Lower lobe of right lung (tissue), 2 donors: Measurements from ENCODE around the gene MYOF. TPM values are rescaled to one million over a fixed set of nuclear protein-coding genes. Genes with fewer than 3 reads are reported as not detected.

Experiments used
- ATAC-seq, 2 donors: fragments of 200-7000 bp; cut with Tn5 transposase; one replicate each; pipeline ENCODE4 v1.9.1; 2020 to 2022; ENCODE audit warnings: mild to moderate bottlenecking in 2 of 2, moderate library complexity in 2 of 2
- DNase-seq: peaks from one replicate; pipeline ENCODE4 v3.0.0-alpha.2; 2020
- H3K27ac ChIP-seq: fragments of 200-600 bp; one replicate; pipeline ENCODE4 v1.8.0; 2022
- H3K27me3 ChIP-seq: fragments of 200-600 bp; one replicate; pipeline ENCODE4 v1.8.0; 2022; ENCODE audit warnings: low read depth
- H3K36me3 ChIP-seq: fragments of 200-600 bp; one replicate; pipeline ENCODE4 v1.8.0; 2022; ENCODE audit warnings: mild to moderate bottlenecking
- H3K4me1 ChIP-seq: fragments of 200-600 bp; one replicate; pipeline ENCODE4 v1.8.0; 2022
- H3K4me3 ChIP-seq: fragments of 200-600 bp; one replicate; pipeline ENCODE4 v1.8.0; 2022; ENCODE audit warnings: mild to moderate bottlenecking
- H3K9me3 ChIP-seq: fragments of 200-600 bp; one replicate; pipeline ENCODE4 v1.8.0; 2022
- CTCF ChIP-seq: fragments of 200-600 bp; IDR thresholded peaks from one replicate; pipeline ENCODE4 v1.8.0; 2022; ENCODE audit warnings: antibody characterized with exemption, mild to moderate bottlenecking
- intact Hi-C: fragments of 100-400 bp; cut with DNase I; formaldehyde crosslinking; loops from one replicate; pipeline ENCODE4 v1.11.0; 2022
- long read RNA-seq: library from polyadenylated mRNA; unstranded; transcript quantifications from one replicate; pipeline ENCODE4 v2.0.0, GENCODE V29; 2021
- total RNA-seq: library from RNA; stranded (reverse); fragmentation: NEBNext Ultra II Directional; extraction: Animal tissue kit (Norgen Biotek cat#: 25700); gene quantifications from one replicate; pipeline ENCODE4 v1.2.1, GENCODE V29; 2021
- donor health status: DM: no; HTN: yes; CAD: no; lungs with severe emphysema.

The MYOF gene
- 127 TPM for total RNA-seq
- long read RNA-seq, partial matches to known transcripts: 23 of 44 reads
- long read RNA-seq, other reads (novel, unspliced or antisense): 20 of 44 reads

GRCh38 chr10:93482145-93482834 lies at the start of gene MYOF:
Gene MYOF (minus strand): TSS chr10:93482334. CDS start chr10:93482194, 140 bp downstream.
- DNase-seq (peak; percentile 62), ATAC-seq (peak; percentile 91)
- intact Hi-C loops: loop anchor here (5.0 kb wide), 1 partner anchor 105 kb away; no protein-coding TSS in a partner anchor
- H3K4me1 ChIP-seq: peaks cover 30% of the 10 kb centered on the region
- H3K4me3 ChIP-seq: peak within 1 kb of the TSS; percentile 63
- TF ChIP-seq CTCF: peak; percentile 63
- H3K9me3 ChIP-seq: no peaks in the 10 kb centered on the region
- H3K36me3 ChIP-seq: no peaks in the 10 kb centered on the region
- no peaks in the 10 kb centered on the region for H3K27me3 ChIP-seq
- H3K27ac ChIP-seq: peak within 1 kb of the TSS; percentile 86

- H3K9me3 ChIP-seq: no peaks in the 10 kb centered on the region
- DNase-seq: no peak
- H3K4me1 ChIP-seq: peaks cover 17% of the 10 kb centered on the region
- no peak overlapping the region for H3K27ac ChIP-seq
- ATAC-seq: no peak
- H3K4me3 ChIP-seq: no peak overlapping the region
- no peaks in the 10 kb centered on the region for H3K36me3 ChIP-seq
- H3K27me3 ChIP-seq: no peaks in the 10 kb centered on the region
- TF ChIP-seq CTCF: no peak
- intact Hi-C loops: no loop called here
These were observed 36.4 kb upstream of the MYOF start for GRCh38 chr10:93518531-93518930.

- no peaks in the 10 kb centered on the region for H3K9me3 ChIP-seq
- H3K4me3 ChIP-seq: no peak overlapping the region
- no peak for TF ChIP-seq CTCF
- peak overlapping the region; percentile 21 for H3K27ac ChIP-seq
- no peaks in the 10 kb centered on the region for H3K36me3 ChIP-seq
- no peaks in the 10 kb centered on the region for H3K27me3 ChIP-seq
- intact Hi-C loops: no loop called here
- H3K4me1 ChIP-seq: peaks cover 17% of the 10 kb centered on the region
- ATAC-seq (peak; percentile 34 to 45), DNase-seq (no peak)
These were observed 33.9 kb upstream of the MYOF start for GRCh38 chr10:93516006-93516380.

- peak; percentile 77 for ATAC-seq
- Histone ChIP-seq H3K4me3 (no peak overlapping the region), H3K36me3 (no peaks in the 10 kb centered on the region), H3K4me1 (peaks cover 17% of the 10 kb centered on the region), H3K27me3 (no peaks in the 10 kb centered on the region), H3K27ac (peak overlapping the region; percentile 65), H3K9me3 (no peaks in the 10 kb centered on the region)
- no peak for DNase-seq
- intact Hi-C loops: no loop called here
- no peak for TF ChIP-seq CTCF
These were observed 33.2 kb upstream of the MYOF start for GRCh38 chr10:93515071-93516005.

- no peak overlapping the region for H3K4me3 ChIP-seq
- peak in 1 of 2 donors; percentile 37 for ATAC-seq
- H3K27ac ChIP-seq: peak overlapping the region; percentile 65
These were observed 32.4 kb upstream of the MYOF start for GRCh38 chr10:93514521-93514920.

More at GRCh38 chr10:93514521-93514920, 32.4 kb upstream of the MYOF start:
- intact Hi-C loops: no loop called here
- no peak for DNase-seq
- Histone ChIP-seq H3K9me3 (no peaks in the 10 kb centered on the region), H3K4me1 (peaks cover 17% of the 10 kb centered on the region), H3K36me3 (no peaks in the 10 kb centered on the region), H3K27me3 (no peaks in the 10 kb centered on the region)
- TF ChIP-seq CTCF: no peak
